ENCODE measurements around the gene AKT1.
A peak's percentile ranks its signal among the peaks of the same experiment; 100 is the strongest.

AKT1 gene

DNA sequence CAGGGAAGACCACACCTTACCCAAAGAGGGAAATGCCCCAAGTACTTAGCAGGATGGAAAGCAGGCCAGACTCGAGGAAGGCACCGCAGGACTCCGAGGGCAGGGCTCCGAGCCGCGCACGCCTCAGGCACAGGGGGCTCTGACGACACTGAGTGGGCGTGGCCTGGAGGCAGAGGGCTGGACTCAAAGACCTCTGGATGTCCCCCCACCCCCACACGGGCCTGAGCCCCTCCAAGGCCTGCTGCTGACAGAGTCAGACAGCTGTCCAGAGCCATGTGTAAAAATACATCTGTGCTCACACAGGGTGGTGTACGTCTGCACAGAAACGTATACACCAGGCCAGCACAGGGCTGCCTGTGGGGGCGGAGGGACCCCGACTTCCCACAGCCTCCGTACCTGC, 1.4 kb downstream of the AKT1 start:
- H3K36me3 ChIP-seq (ENCODE audit: insufficient read depth): no peaks in the 10 kb centered on the region
- TF ChIP-seq, protein P1, sequence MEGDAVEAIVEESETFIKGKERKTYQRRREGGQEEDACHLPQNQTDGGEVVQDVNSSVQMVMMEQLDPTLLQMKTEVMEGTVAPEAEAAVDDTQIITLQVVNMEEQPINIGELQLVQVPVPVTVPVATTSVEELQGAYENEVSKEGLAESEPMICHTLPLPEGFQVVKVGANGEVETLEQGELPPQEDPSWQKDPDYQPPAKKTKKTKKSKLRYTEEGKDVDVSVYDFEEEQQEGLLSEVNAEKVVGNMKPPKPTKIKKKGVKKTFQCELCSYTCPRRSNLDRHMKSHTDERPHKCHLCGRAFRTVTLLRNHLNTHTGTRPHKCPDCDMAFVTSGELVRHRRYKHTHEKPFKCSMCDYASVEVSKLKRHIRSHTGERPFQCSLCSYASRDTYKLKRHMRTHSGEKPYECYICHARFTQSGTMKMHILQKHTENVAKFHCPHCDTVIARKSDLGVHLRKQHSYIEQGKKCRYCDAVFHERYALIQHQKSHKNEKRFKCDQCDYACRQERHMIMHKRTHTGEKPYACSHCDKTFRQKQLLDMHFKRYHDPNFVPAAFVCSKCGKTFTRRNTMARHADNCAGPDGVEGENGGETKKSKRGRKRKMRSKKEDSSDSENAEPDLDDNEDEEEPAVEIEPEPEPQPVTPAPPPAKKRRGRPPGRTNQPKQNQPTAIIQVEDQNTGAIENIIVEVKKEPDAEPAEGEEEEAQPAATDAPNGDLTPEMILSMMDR (conservative IDR thresholded peaks at IDR 0.05; ENCODE audit: low read depth, low read length): no peak
- H3K9ac ChIP-seq: peak overlapping the region; percentile 37; the same call in 1 of the 2 replicates
- no peaks in the 10 kb centered on the region for H4K20me1 ChIP-seq (ENCODE audit: insufficient read depth)
- no peak overlapping the region for H2AFZ ChIP-seq (ENCODE audit: low read depth)
- peak overlapping the region; percentile 76 for H3K4me2 ChIP-seq
- peaks cover 6% of the 10 kb centered on the region; the same call in 1 of the 2 replicates for H3K79me2 ChIP-seq (ENCODE audit: insufficient read depth, low read depth)
- no peak overlapping the region for H3K4me3 ChIP-seq (IDR thresholded peaks at IDR 0.05; ENCODE audit: insufficient read depth, low read depth, low read length)
- peaks cover 28% of the 10 kb centered on the region for H3K4me1 ChIP-seq (ENCODE audit: low read depth, poor library complexity, severe bottlenecking)
- no peaks in the 10 kb centered on the region for H3K27me3 ChIP-seq (ENCODE audit: insufficient read depth, low read depth)
- H3K27ac ChIP-seq: no peak overlapping the region

DNA sequence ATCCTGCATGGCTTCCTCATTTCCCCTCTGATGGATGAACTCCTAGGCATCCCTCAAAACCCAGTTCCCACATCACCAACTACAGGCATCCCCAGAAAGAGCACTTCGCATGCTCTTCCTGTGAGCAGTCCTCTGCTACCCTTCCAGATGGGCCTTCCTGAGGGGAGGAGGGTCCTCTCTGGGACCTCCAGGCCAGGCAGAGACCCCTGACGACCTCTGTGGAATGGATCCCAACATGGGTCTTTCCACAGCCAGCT, 1.9 kb downstream of the AKT1 start:
- H2AFZ ChIP-seq (ENCODE audit: low read depth): no peak overlapping the region
- no peak overlapping the region for H3K4me3 ChIP-seq (IDR thresholded peaks at IDR 0.05; ENCODE audit: insufficient read depth, low read depth, low read length)
- H3K36me3 ChIP-seq (ENCODE audit: insufficient read depth): no peaks in the 10 kb centered on the region
- H4K20me1 ChIP-seq (ENCODE audit: insufficient read depth): no peaks in the 10 kb centered on the region
- H3K4me2 ChIP-seq: no peak overlapping the region; the same call in 1 of the 2 replicates
- TF ChIP-seq, protein P1 (conservative IDR thresholded peaks at IDR 0.05; ENCODE audit: low read depth, low read length): no peak
- no peak overlapping the region for H3K9ac ChIP-seq
- peaks cover 28% of the 10 kb centered on the region for H3K4me1 ChIP-seq (ENCODE audit: low read depth, poor library complexity, severe bottlenecking)
- peaks cover 6% of the 10 kb centered on the region; the same call in 1 of the 2 replicates for H3K79me2 ChIP-seq (ENCODE audit: insufficient read depth, low read depth)
- no peak overlapping the region for H3K27ac ChIP-seq
- no peaks in the 10 kb centered on the region for H3K27me3 ChIP-seq (ENCODE audit: insufficient read depth, low read depth)

DNA sequence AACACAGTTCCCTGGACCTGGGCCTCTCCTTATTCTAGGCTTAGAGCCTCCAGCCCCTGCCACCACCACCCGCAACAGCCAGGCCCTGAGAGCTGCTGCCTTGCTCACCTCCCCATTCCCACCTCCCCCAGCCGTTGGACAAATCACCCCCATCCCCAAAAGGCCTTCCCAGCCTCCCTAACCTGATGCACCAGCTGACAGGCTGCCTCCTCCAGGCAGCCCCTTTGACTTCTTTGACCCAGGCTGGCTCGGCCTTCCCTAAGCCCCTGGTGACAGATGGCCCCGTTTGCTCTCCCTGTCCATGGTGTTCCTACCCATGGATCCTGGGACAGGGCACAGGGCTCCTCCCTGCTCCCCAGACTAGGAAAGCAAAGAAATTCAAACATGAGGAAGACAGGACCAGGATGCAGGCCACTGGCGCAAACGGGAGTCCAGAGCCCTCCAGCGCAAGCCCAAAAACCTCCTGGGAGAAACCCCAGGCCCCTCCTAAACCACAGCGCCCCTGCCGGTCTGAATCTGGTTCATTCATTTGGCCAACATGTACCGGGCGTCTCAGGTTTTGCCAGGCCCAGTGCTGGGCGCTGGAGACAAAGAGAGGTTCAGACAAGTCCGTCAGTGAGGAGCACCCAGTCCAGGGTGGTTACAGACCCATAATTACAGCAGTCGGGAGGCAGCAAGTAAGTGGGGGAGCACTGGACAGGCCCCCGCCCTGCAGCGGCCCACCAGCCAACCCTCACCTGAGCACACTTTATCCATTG, 2.4 kb downstream of the AKT1 start:
- Histone ChIP-seq H4K20me1 (ENCODE audit: insufficient read depth) (no peaks in the 10 kb centered on the region), H3K27me3 (ENCODE audit: insufficient read depth, low read depth) (no peaks in the 10 kb centered on the region), H3K36me3 (ENCODE audit: insufficient read depth) (no peaks in the 10 kb centered on the region), H3K9ac (no peak overlapping the region), H3K27ac (no peak overlapping the region), H3K4me2 (no peak overlapping the region), H3K79me2 (ENCODE audit: insufficient read depth, low read depth) (peaks cover 6% of the 10 kb centered on the region; the same call in 1 of the 2 replicates), H3K4me1 (ENCODE audit: low read depth, poor library complexity, severe bottlenecking) (peaks cover 23% of the 10 kb centered on the region), H3K4me3 (IDR thresholded peaks at IDR 0.05; ENCODE audit: insufficient read depth, low read depth, low read length) (no peak overlapping the region), H2AFZ (ENCODE audit: low read depth) (no peak overlapping the region)
- TF ChIP-seq, protein P1 (conservative IDR thresholded peaks at IDR 0.05; ENCODE audit: low read depth, low read length): no peak

DNA sequence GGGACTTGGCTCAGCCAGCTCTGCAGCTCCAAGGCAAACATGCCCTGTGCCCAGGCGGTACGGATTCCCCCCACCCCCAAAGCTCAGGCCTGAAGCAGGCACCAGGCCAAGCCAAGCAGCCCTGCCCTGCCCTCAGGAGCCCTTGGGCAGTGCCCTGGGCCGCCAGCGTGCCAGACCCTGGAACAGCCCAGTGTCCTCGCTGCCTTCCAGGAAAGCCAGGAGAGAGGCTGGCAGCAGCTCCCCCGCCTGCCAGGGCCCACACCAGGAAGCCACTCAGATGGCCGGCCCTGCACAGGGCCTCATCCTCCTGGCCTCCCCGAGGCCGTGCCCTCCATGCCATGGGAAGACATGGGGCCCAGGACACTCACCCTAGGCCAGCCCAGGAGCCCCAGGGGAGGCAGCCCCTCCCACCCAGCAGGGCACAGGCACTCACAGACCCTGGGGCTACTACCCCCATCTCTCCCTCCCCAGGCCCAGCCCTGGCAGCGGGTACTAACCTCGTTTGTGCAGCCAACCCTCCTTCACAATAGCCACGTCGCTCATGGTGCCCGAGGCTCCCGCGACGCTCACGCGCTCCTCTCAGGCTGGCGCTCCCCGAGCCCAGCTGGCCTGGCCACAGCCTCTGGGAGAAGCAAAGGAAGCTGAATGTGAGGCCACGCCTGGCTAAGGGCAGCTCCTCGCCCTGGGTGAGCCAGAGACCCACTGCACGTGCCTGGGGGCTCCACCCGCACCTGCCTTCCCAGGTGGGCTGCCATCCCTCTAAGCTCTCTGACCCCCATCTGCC, 3.3 kb downstream of the AKT1 start:
- H3K36me3 ChIP-seq (ENCODE audit: insufficient read depth): no peaks in the 10 kb centered on the region
- H3K4me3 ChIP-seq (IDR thresholded peaks at IDR 0.05; ENCODE audit: insufficient read depth, low read depth, low read length): no peak overlapping the region
- H3K27ac ChIP-seq: no peak overlapping the region
- no peak overlapping the region for H3K4me2 ChIP-seq
- no peaks in the 10 kb centered on the region for H3K27me3 ChIP-seq (ENCODE audit: insufficient read depth, low read depth)
- no peak overlapping the region for H3K9ac ChIP-seq
- no peaks in the 10 kb centered on the region for H4K20me1 ChIP-seq (ENCODE audit: insufficient read depth)
- H3K4me1 ChIP-seq (ENCODE audit: low read depth, poor library complexity, severe bottlenecking): peaks cover 15% of the 10 kb centered on the region
- peaks cover 6% of the 10 kb centered on the region; the same call in 1 of the 2 replicates for H3K79me2 ChIP-seq (ENCODE audit: insufficient read depth, low read depth)
- H2AFZ ChIP-seq (ENCODE audit: low read depth): no peak overlapping the region
- TF ChIP-seq, protein P1 (conservative IDR thresholded peaks at IDR 0.05; ENCODE audit: low read depth, low read length): no peak

Data from KMS-11 (cell line).